HG02610 (cell line): ENCODE results near the gene DDB1.

ENCODE experiments used
- ATAC-seq: cut with Tn5 transposase; IDR thresholded peaks from one replicate; pipeline ENCODE4 v1.9.1; 2021; ENCODE audit warnings: mild to moderate bottlenecking, moderate library complexity; ENCODE audit not compliant: unreplicated experiment

The DDB1 gene

DNA sequence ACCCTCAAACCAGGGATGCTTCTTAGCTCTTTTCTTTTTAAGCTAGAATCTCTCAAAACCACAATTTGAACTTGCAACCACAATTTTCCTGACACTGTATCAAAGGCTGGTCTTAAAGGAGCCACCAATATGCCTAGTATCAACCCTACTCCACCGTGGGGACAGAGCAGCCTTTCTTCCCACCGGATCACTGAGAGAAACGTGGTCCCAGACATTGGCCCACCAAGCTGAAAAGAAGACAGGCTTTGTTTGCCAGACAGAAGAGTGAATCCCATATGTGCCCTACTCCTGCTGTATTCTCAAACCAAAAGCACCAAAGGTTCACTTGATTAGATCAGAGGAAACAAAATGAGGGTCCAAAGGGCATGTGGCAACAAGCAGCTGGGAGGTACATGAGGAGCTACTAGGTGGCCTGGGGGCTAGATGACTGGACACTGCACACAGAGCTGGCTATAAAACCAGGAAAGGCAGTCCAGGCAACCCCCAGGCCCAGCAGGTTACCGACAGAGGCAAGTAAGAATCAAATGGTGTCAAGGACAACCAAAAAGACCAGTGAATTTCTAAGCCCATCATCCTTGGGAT lies 34.2 kb downstream of the DDB1 start:
- no peak for ATAC-seq

- no peak for ATAC-seq
These were observed 35.2 kb downstream of the DDB1 start for GRCh38 chr11:61297746-61298145.

DNA sequence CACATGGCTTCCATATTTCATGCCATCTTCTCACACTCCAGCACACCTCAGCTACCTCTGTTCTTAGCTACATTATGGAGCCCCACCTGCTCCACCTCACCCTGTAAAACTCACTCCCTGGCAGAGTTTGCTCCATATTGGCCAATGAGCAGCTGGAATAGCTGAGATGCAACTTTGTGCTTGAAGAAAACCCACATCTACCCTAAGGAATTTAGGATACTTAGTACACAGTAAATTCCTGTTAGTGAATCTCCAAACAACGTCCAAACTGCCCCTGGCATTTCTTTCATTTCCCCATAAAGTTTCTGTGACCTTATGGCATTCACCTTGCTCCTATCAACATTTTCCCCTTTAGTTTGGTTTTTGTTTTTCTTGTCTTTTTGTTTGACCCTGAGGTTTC lies 35.6 kb downstream of the DDB1 start:
- no peak for ATAC-seq

- no peak for ATAC-seq
These were observed 37.3 kb downstream of the DDB1 start for GRCh38 chr11:61295596-61295926.

GRCh38 chr11:61294717-61295595 lies 37.9 kb downstream of the DDB1 start, which contains the start of gene VWCE:
VWCE (minus strand) TSS chr11:61295316; CDS start chr11:61295037, 279 bp downstream.
- ATAC-seq = peak; percentile 68

DNA sequence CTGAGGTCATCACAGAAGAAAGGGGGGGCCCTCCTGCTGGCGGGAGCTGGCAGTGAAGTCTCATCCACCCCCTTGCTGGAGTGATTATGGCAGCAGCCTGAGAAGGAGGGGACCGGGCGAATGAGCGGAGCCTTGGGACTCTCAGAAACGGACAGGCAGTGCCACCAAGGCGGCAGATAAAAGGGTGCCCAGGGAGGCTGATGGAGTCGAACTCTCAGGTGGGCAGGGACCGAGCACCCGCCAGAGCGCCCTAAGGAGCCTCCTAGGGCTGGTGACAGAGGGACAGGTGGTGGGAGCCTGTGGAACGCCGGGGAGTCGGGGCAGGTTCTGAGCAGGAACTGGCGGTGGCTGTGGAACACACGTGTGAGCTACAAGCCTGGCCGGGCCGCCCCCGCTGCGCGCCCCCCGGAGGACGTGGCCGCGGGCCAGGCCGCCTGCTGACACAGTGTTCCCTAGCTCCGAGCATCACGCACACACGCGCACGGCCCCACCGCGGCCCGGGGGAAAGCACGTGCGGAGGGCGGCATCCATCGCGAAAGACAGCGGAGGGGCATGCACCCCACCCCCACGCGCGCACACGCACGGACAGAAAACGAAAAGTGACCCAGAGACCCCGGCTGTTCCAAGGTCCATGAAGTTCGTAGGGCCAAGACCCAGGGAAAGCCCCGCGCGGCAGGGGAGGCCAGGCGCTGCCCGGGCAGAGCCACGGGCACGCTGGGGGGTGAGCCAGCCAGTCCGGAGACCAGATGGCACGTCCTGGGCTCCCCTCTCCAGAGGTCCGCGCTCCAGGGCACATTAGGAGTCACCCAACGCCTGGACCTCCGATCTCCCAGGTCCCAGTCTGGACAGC lies 38.8 kb downstream of the DDB1 start:
- ATAC-seq = peak; percentile 34

GRCh38 chr11:61292356-61292755 lies 40.5 kb downstream of the DDB1 start:
- ATAC-seq = no peak

DNA sequence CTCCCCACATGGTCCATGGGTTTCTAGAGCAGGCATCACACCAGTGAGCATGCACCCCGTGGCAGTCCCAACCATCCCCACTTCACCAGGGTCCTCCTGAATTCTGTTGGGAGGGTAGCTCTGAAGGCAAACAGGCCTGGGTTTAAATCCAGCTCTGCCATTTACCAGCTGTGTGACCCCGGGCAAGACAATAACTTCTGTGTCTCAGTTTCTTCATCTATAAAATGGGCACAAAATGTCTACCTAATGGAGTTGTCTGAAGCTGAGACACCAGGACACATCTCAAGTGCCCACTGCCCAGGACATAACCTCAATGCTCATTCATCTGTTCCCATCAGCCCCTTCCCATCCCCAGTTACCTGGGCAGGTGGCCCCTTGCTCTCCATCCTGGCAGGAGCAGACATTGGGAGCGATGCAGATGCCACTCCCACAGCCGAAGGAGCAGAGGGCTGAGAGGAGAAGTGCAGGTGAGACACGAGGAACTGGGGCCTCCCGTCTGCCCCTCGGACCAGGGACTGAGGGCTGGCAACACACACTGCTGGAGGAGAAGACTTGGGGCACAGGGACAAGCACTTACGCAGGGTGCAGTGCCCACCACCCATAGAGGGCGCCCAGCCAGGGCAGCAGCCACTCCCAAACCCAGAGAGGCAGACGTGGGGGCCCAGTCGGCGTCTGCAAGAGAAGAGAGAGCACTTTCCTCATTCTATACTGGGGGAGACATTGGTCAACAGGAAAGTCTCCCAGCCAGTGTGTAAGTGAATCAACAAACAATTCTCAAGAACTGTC lies 41.8 kb downstream of the DDB1 start:
- ATAC-seq = no peak

DNA sequence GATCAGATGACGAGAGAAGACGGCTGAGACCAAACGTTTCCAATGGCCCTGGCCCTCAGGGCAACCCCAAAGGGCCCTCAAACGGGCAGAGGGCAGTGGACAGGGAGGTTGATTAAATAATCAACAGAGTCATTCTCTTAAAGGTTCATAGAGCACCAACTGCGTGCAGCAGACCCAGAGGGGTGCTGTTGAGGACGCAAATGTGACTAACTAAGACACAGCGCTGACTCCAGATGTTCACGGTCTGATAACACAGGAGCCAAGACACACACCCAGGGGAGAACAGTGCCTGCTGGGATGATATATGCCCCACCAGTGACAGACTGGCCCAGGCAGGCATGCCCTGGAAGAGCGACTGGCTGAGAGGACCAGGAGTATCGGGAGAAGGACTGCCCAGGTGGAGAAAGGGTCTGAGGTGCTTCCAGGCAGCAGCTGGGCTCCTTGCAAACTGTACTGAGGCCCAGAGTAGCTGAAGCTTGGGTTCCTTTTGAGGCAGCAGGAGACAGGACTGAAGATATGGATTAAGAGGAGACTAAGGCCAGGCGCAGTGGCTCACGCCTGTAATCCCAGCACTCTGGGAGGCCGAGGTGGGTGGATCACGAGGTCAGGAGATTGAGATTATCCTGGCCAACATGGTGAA lies 45.4 kb downstream of the DDB1 start:
- no peak for ATAC-seq

- ATAC-seq = no peak
These were observed 49.3 kb downstream of the DDB1 start for GRCh38 chr11:61283613-61284012.

DNA sequence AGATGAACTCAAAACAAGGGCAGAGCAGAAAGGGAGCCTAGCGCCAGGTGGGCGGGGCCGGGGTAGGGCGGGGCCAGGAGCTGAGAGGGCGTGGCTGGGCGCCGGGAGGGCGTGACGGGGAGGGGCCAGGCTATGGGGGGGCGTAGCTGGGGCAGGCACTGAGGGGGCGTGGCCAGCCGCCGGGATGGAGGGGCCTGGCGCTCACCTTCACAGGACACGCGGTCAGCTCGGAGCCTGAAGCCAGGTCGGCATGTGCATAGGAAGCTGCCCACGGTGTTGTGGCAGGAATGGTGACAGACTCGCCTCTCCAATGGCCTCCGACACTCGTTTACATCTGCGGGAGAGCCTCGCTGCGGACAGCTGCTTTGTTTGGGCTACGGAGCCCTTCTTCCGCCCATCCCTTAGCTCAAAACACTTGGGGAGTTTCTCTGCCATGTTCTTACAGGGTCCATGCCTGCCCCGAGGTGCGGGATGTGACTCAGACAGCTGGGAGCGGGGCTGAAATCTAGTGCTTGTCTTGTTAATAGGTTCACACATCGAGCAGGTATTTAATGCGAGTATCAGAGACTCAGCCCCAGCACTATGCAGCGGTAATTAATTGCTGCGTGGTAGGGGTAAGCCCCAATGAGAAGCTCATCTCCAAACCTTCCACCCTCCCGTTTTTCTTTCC lies 51.2 kb downstream of the DDB1 start:
- no peak for ATAC-seq

DNA sequence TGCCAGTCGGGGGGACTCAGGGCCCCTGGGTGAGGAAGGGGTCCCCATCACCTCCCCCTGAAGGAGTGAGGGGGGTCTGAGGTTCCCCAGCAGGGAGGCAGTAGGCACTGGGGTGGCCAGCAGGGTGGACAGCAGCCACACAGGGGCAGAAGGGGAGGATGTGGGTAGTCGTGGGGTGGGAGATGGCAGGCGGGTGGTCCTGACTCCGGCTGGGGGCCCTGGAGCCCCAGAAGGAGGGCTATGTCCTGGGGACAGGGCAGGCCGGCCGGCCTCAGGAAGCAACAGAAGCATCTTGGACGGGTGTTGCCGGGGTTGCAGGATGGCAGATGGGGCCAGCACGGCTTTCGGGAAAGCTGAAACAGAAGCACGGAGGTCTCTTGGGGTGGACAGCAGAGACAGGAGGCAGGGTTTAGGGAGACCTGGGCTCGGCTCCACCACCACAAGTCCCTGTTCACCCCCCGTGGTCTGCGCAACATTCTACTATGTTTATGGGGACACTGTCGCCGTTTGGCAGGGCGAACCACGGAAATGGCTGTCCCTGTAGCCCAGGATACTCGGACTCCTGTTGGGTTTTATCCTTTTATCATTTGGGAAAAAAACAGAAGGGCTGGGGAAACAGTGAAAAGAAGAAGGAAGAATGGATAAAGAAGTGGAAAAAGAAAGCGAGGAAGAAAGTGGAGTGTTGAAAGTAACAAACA lies 51.9 kb downstream of the DDB1 start:
- ATAC-seq = no peak

DNA sequence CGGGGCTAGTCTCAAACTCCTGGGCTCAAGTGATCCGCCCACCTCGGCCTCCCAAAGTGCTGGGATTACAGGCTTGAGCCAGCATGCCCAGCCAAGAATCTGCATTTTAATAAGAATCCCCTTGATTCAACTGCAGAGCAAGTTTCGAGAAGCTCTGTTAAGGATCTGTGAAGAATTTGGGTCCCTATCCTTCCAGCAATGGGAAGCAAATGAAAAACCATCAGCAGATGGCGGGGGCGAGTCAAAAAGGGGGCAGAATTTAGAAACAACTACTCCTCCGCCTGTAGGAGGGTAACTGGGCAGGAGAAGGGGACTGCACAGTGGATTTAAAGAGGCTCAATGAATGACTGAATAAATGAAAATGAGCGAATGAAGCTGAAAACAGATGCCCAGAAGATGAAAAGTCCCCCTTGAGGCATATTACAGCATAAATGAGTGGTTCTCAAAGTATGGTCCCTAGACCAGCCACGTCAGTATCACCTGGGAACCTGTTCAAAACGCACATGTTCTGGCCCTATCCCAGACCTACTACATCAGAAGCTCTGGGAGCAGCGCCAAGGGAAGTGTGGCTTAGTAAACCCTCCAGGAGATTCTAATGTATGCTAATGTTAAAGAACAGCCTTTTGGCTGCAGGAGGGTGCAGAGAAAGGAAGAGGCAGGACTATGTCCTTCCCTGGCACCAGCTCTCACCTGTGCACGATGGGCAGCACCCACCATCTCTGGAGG lies 52.8 kb downstream of the DDB1 start:
- ATAC-seq = no peak

GRCh38 chr11:61278001-61278470 lies 54.9 kb downstream of the DDB1 start:
- ATAC-seq = no peak

- no peak for ATAC-seq
These were observed 55.5 kb downstream of the DDB1 start for GRCh38 chr11:61277186-61278000.

DNA sequence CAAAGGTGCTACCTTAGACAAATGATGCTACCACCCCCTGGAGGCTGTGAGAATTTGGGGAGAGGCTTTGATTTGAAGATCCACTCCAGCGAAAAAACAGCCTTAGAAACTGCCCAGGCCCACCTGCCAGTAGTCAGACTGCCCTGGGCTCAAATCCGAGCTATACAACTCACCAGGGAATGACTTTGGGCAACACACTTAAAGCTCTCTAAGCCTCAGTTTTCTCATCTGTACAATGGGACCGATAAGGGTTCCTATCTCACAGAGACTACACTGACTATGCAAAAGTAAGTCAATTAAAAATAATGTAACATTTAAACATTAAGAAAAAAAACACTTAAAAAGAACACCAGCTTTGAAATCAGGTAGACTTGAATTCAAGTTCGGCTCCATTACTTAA lies 57.7 kb downstream of the DDB1 start:
- no peak for ATAC-seq

GRCh38 chr11:61274084-61274483 lies 58.8 kb downstream of the DDB1 start:
- ATAC-seq = no peak
